ENCODE measurements around the gene BSN. TPM values are rescaled to one million over a fixed set of nuclear protein-coding genes. Genes with fewer than 3 reads are reported as not detected.

The BSN gene
- total RNA-seq, result 0.07 and 0.17 TPM in 2 replicates

GRCh38 chr3:49553692-49554632, at the start of gene BSN:
TSS of gene BSN (plus strand) at chr3:49554477. CDS start at chr3:49554603, 126 bp downstream.

GRCh38 chr3:49673715-49674496, 119.6 kb downstream of the BSN start, which contains the start of gene APEH:
TSS of gene APEH (plus strand) at chr3:49674351. CDS start at chr3:49674402, 51 bp downstream.

GRCh38 chr3:49689046-49689907, 135.0 kb downstream of the BSN start, which contains the start of the genes MST1 and RNF123:
TSS of gene MST1 (minus strand) at chr3:49689474. CDS start at chr3:49688691, 783 bp downstream.
TSS of gene RNF123 (plus strand) at chr3:49689557. CDS start at chr3:49691166, 1,609 bp downstream.

GRCh38 chr3:49719214-49719884, 165.1 kb downstream of the BSN start, which contains the start of gene AMIGO3:
TSS of gene AMIGO3 (minus strand) at chr3:49719684. CDS start at chr3:49719465, 219 bp downstream.

Other genes with a start within 250 kb of the BSN start
- gene USP4, start 214.4 kb upstream of the BSN start, total RNA-seq, result 26.0 and 30.0 TPM in 2 replicates
- 122 and 194 TPM in 2 replicates for gene GPX1, start 196.1 kb upstream of the BSN start, total RNA-seq
- gene RHOA, start 142.5 kb upstream of the BSN start, total RNA-seq, result 516 and 573 TPM in 2 replicates
- 27.7 and 34.1 TPM in 2 replicates for gene TCTA, start 142.1 kb upstream of the BSN start, total RNA-seq
- gene AMT, start 132.0 kb upstream of the BSN start, total RNA-seq, result 0.52 and 1.5 TPM in 2 replicates
- gene NICN1, start 125.2 kb upstream of the BSN start, total RNA-seq, result 10.2 and 11.6 TPM in 2 replicates
- 113 and 115 TPM in 2 replicates for gene DAG1, start 84.2 kb upstream of the BSN start, total RNA-seq
- gene APEH, start 119.9 kb downstream of the BSN start, total RNA-seq, result 96.8 and 122 TPM in 2 replicates
- 5.4 and 13.2 TPM in 2 replicates for gene MST1, start 135.0 kb downstream of the BSN start, total RNA-seq
- 32.1 and 38.6 TPM in 2 replicates for gene RNF123, start 135.1 kb downstream of the BSN start, total RNA-seq
- gene AMIGO3, start 165.2 kb downstream of the BSN start, total RNA-seq, result not detected in 2 replicates
- 31.1 and 35.7 TPM in 2 replicates for gene GMPPB, start 169.5 kb downstream of the BSN start, total RNA-seq
- 51.4 and 55.1 TPM in 2 replicates for gene IP6K1, start 232.1 kb downstream of the BSN start, total RNA-seq
- 0.07 TPM in 1 of 2 replicates, not detected in the other for gene CDHR4, start 245.4 kb downstream of the BSN start, total RNA-seq
- 5.1 and 5.7 TPM in 2 replicates for gene INKA1, start 248.8 kb downstream of the BSN start, total RNA-seq